Panc1 (cell line): Measurements from ENCODE around the gene PET100. TPM values are rescaled to one million over a fixed set of nuclear protein-coding genes. Genes with fewer than 3 reads are reported as not detected.

ENCODE experiments used
- ATAC-seq: fragments of 200-7000 bp; cut with Tn5 transposase; 2 replicates; pipeline ENCODE4 v1.9.1; 2020; ENCODE audit warnings: mild to moderate bottlenecking, moderate library complexity
- BruUV-seq: library from RNA; stranded (reverse); fragments of 400-500 nt; replicated peaks from 2 replicates; lab custom pipeline; 2021; lab: Mats Ljungman, UMichigan
- CTCF ChIA-PET: fragments of 300-600 bp; sonication (Branson Sonifier 250); formaldehyde crosslinking; loops from one replicate; lab custom pipeline; 2022; ENCODE audit warnings: antibody characterized with exemption; lab: Charles Lee
- POLR2A ChIA-PET: fragments of 300-600 bp; sonication (Branson Sonifier 250); formaldehyde crosslinking; loops from one replicate; lab custom pipeline; 2022; ENCODE audit warnings: antibody characterized with exemption; lab: Charles Lee
- DNase-seq: peaks from one replicate; pipeline ENCODE4 v3.0.0-alpha.2; 2010; ENCODE audit warnings: low read depth, low spot score
- H3K27ac ChIP-seq: 2 replicates; pipeline ENCODE4 v1.5.1; 2011; ENCODE audit warnings: mild to moderate bottlenecking, low read length, inconsistent platforms
- H3K27me3 ChIP-seq: fragments of 200-500 bp; sonication (Bioruptor generic); 2 replicates; pipeline ENCODE4 v1.6.0; 2014; ENCODE audit warnings: low read length, inconsistent platforms; ENCODE audit not compliant: control insufficient read depth, insufficient read depth
- H3K36me3 ChIP-seq: fragments of 200-500 bp; sonication (Bioruptor generic); 2 replicates; pipeline ENCODE4 v1.5.1; 2014; ENCODE audit warnings: inconsistent platforms, mild to moderate bottlenecking, low read length, moderate library complexity; ENCODE audit not compliant: control insufficient read depth, insufficient read depth
- H3K4me1 ChIP-seq: 2 replicates; pipeline ENCODE4 v1.5.1; 2011; ENCODE audit warnings: inconsistent platforms, mild to moderate bottlenecking, low read length, moderate library complexity; ENCODE audit not compliant: control insufficient read depth, insufficient read depth
- H3K4me3 ChIP-seq, 2 experiments: 2 replicates each; pipeline ENCODE4 v1.5.1; 2011 to 2012; ENCODE audit warnings: low read depth in 2 of 2, low read length in 2 of 2, mild to moderate bottlenecking in 2 of 2, inconsistent platforms in 1 of 2, moderate library complexity in 1 of 2
- H3K9me3 ChIP-seq: fragments of 200-500 bp; sonication (Bioruptor generic); 2 replicates; pipeline ENCODE4 v1.5.1; 2014; ENCODE audit warnings: low read depth, mild to moderate bottlenecking, inconsistent platforms, low read length, moderate library complexity; ENCODE audit not compliant: control insufficient read depth, insufficient read depth
- CTCF ChIP-seq: fragments of 450-650 bp; IDR thresholded peaks from 2 replicates; pipeline ENCODE4 v1.5.1; 2017; ENCODE audit warnings: mild to moderate bottlenecking
- POLR2AphosphoS5 ChIP-seq: IDR thresholded peaks from 2 replicates; pipeline ENCODE4 v1.6.1; 2012; ENCODE audit warnings: mild to moderate bottlenecking, low read depth, low read length, moderate library complexity
- REST ChIP-seq, 2 experiments: IDR thresholded peaks; 2 replicates each; pipeline ENCODE4 v1.6.1; 2011 to 2012; ENCODE audit warnings: low read depth in 2 of 2, control low read depth in 1 of 2, low read length in 1 of 2, mild to moderate bottlenecking in 1 of 2, moderate library complexity in 1 of 2; ENCODE audit not compliant: insufficient read depth in 1 of 2
- SIN3A ChIP-seq: IDR thresholded peaks from 2 replicates; pipeline ENCODE4 v1.6.1; 2012; ENCODE audit warnings: low read depth, mild to moderate bottlenecking, low read length, moderate library complexity, borderline replicate concordance; ENCODE audit not compliant: insufficient read depth
- TCF7L2 ChIP-seq: IDR thresholded peaks from 2 replicates; pipeline ENCODE4 v1.6.1; 2011; ENCODE audit warnings: mild to moderate bottlenecking, low read depth, low read length, inconsistent platforms
- in situ Hi-C: cut with HindIII; loops from 2 replicates; pipeline ENCODE4 v1.10.0; 2016; ENCODE audit warnings: low sequenced_read_pairs, low pct_unique_long_range_greater_than_20kb
- intact Hi-C: fragments of 100-400 bp; cut with micrococcal nuclease; formaldehyde crosslinking; loops from one replicate; pipeline ENCODE4 v1.10.0; 2022; ENCODE audit not compliant: unreplicated experiment
- total RNA-seq: library from RNA; stranded (reverse); gene quantifications from one replicate; pipeline ENCODE4 v1.2.1, GENCODE V29; 2021; ENCODE audit not compliant: unreplicated experiment

Gene PET100
- total RNA-seq, 1 experiment from 2014 or later, result 109 TPM

- ATAC-seq (no peak), DNase-seq (no peak)
- intact Hi-C loops (no loop called here), in situ Hi-C loops (no loop called here)
- Histone ChIP-seq H3K9me3 (no peaks in the 10 kb centered on the region), H3K36me3 (no peaks in the 10 kb centered on the region), H3K4me1 (no peaks in the 10 kb centered on the region), H3K4me3 (no peak overlapping the region), H3K27ac (no peak overlapping the region), H3K27me3 (no peaks in the 10 kb centered on the region)
- BruUV-seq, result no TSS peak
- TF ChIP-seq SIN3A (no peak), POLR2AphosphoS5 (no peak), TCF7L2 (no peak), REST (IDR thresholded peaks at IDR 0.05; ENCODE audit: insufficient read depth in 1 of 2, low read depth in 2 of 2, low read length in 1 of 2) (no peak), CTCF (no peak)
- CTCF ChIA-PET, result no interaction called here
- POLR2A ChIA-PET, result interaction anchor here (0.6 kb wide), 1 partner anchor 21 kb away, joined by 4 read pairs; no protein-coding TSS in a partner anchor
Observed at GRCh38 chr19:7602240-7602934, 27.2 kb upstream of the PET100 start.

GRCh38 chr19:7602935-7603497 is 26.6 kb upstream of the PET100 start:
- H3K36me3 ChIP-seq, result no peaks in the 10 kb centered on the region
- TF ChIP-seq SIN3A, result no peak
- no peak for TF ChIP-seq CTCF
- TF ChIP-seq TCF7L2, result no peak
- no peak for TF ChIP-seq REST (IDR thresholded peaks at IDR 0.05; ENCODE audit: insufficient read depth in 1 of 2, low read depth in 2 of 2, low read length in 1 of 2)
- no peak for TF ChIP-seq POLR2AphosphoS5
- DNase-seq (no peak), ATAC-seq (no peak)
- H3K27me3 ChIP-seq, result no peaks in the 10 kb centered on the region
- no peak overlapping the region for H3K27ac ChIP-seq
- no peak overlapping the region for H3K4me3 ChIP-seq
- intact Hi-C loops (no loop called here), in situ Hi-C loops (no loop called here)
- H3K4me1 ChIP-seq, result no peaks in the 10 kb centered on the region
- ChIA-PET POLR2A (interaction anchor here (0.6 kb wide), 1 partner anchor 22 kb away, joined by 4 read pairs; no protein-coding TSS in a partner anchor), CTCF (no interaction called here)
- no peaks in the 10 kb centered on the region for H3K9me3 ChIP-seq
- BruUV-seq, result no TSS peak
